Heart right ventricle (tissue), 16 donors: ENCODE measurements around the gene CHTOP. TPM values are rescaled to one million over a fixed set of nuclear protein-coding genes. Genes with fewer than 3 reads are reported as not detected.

ENCODE experiments used
- ATAC-seq, 8 donors: fragments of 200-7000 bp; cut with Tn5 transposase; one replicate each; pipeline ENCODE4 v1.9.1; 2020; ENCODE audit warnings: mild to moderate bottlenecking in 8 of 8, moderate library complexity in 8 of 8, moderate number of reproducible peaks in 1 of 8
- DNase-seq, 2 donors: peaks; one replicate each; pipeline ENCODE4 v3.0.0-alpha.2; 2020
- H3K27ac ChIP-seq, 10 donors: fragments of 200-600 bp; sonication (generic) in 2 of 10; one replicate each; pipeline versions ENCODE4 v1.5.0 to v1.8.0; 2020 to 2022; ENCODE audit warnings: mild to moderate bottlenecking in 3 of 10
- H3K27me3 ChIP-seq, 7 donors: fragments of 200-600 bp; one replicate each; pipeline ENCODE4 v1.8.0; 2021 to 2022; ENCODE audit warnings: mild to moderate bottlenecking in 2 of 7
- H3K36me3 ChIP-seq, 9 donors: fragments of 200-600 bp; sonication (generic) in 1 of 9; one replicate each; pipeline versions ENCODE4 v1.5.0 to v1.8.0; 2020 to 2022; ENCODE audit warnings: mild to moderate bottlenecking in 2 of 9
- H3K4me1 ChIP-seq, 9 donors: fragments of 200-600 bp; sonication (generic) in 1 of 9; one replicate each; pipeline versions ENCODE4 v1.5.0 to v1.8.0; 2020 to 2022; ENCODE audit warnings: mild to moderate bottlenecking in 4 of 9
- H3K4me3 ChIP-seq, 10 donors: fragments of 200-600 bp; sonication (generic) in 2 of 10; one replicate each; pipeline versions ENCODE4 v1.5.0 to v1.8.0; 2020 to 2022; ENCODE audit warnings: mild to moderate bottlenecking in 7 of 10, moderate library complexity in 2 of 10
- H3K9me3 ChIP-seq, 11 donors: fragments of 200-600 bp in 10 of 11; sonication (generic) in 2 of 11; one replicate each; pipeline versions ENCODE4 v1.5.0 to v1.8.0; 2013 to 2022; ENCODE audit warnings: mild to moderate bottlenecking in 2 of 11, control low read depth in 1 of 11, moderate library complexity in 1 of 11
- WGBS, 2 donors: extraction: QIAGEN DNeasy Blood & Tissue Kit; methylation state at CpG; one replicate each; pipeline ENCODE4 v1.1.7; 2013; ENCODE audit warnings: inconsistent platforms in 1 of 2; 5-methylcytosine and 5-hydroxymethylcytosine counted together
- intact Hi-C, 10 donors: fragments of 100-400 bp; cut with DNase I; formaldehyde crosslinking; loops; one replicate each; pipeline versions ENCODE4 v1.11.1 to v1.14.2; 2022
- polyA plus RNA-seq, 2 donors: library from polyadenylated mRNA; stranded (reverse); fragments of 200-250 nt; gene quantifications; one replicate each; pipeline ENCODE4 v1.2.3, GENCODE V29; 2013
- total RNA-seq, 10 donors: library from RNA; stranded (reverse); fragmentation: NEBNext Ultra II Directional in 3 of 10; extraction: Animal tissue kit (Norgen Biotek cat#: 25700) in 3 of 10; gene quantifications; one replicate each; pipeline versions ENCODE4 v1.2.1 to v1.2.4, GENCODE V29; 2021 to 2023
- TF ChIP-seq, protein P1 (sequence below), 9 donors: fragments of 200-600 bp; sonication (generic) in 2 of 9; IDR thresholded peaks; one replicate each; pipeline versions ENCODE4 v1.5.0 to v1.8.0; 2021 to 2022; ENCODE audit warnings: antibody characterized with exemption in 9 of 9, mild to moderate bottlenecking in 5 of 9, moderate library complexity in 1 of 9
- donor health status: Arrhythmogenic right ventricular cardiomyopathy.
- donor health status: ischemic (EF 13 %, LVEDD 7.1; RV severe dilation, severe dysfunction).
- donor health status: healthy with polysubstance abuse.
- donor health status: DM: no; HTN: yes; CAD: no.
- donor health status: DM: no; HTN: no; CAD: no.
- donor health status: ischemic (EF 25% LVEDD 6.9; RV normal size, moderate dysfunction).
- donor health status: ischemic (EF 25% LVEDD 5.7; RV mildly dilated, moderate dysfunction).
- donor health status: healthy.
- donor health status: DM: yes; HTN: yes; CAD: no.
- donor health status: Ischemic cardiomyopathy.
- donor health status: ischemic (EF 35%, LVEDD 5.7; RV mildly dilated, moderate dysfunction).
- donor health status: nonischemic (EF 11% LVEDD 7.7; RV severe dilation, severe dysfunction).
- donor health status: DM: yes; HTN: yes; CAD: no.
- donor health status: PGD.
- donor health status: ischemic (EF 29% LVEDD 5.4; RV normal size, mild dysfunction).
- donor health status: nonischemic (EF 23%, LVEDD 6.1; RV moderate dilation, normal function).

The CHTOP gene
- total and polyA plus RNA-seq, 12 donors = 61.6 to 95.5 (median 77.7) TPM

- ATAC-seq (peak; percentile 11 to 46 (median 32)), DNase-seq (peak in 1 of 2 donors; percentile 56)
- TF ChIP-seq, protein P1, sequence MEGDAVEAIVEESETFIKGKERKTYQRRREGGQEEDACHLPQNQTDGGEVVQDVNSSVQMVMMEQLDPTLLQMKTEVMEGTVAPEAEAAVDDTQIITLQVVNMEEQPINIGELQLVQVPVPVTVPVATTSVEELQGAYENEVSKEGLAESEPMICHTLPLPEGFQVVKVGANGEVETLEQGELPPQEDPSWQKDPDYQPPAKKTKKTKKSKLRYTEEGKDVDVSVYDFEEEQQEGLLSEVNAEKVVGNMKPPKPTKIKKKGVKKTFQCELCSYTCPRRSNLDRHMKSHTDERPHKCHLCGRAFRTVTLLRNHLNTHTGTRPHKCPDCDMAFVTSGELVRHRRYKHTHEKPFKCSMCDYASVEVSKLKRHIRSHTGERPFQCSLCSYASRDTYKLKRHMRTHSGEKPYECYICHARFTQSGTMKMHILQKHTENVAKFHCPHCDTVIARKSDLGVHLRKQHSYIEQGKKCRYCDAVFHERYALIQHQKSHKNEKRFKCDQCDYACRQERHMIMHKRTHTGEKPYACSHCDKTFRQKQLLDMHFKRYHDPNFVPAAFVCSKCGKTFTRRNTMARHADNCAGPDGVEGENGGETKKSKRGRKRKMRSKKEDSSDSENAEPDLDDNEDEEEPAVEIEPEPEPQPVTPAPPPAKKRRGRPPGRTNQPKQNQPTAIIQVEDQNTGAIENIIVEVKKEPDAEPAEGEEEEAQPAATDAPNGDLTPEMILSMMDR (IDR thresholded peaks at IDR 0.05) = no peak
- peaks cover 0 to 30% (median 16%) of the 10 kb centered on the region in 9 donors for H3K36me3 ChIP-seq
- no peaks in the 10 kb centered on the region for H3K9me3 ChIP-seq
- WGBS, 2 donors = 30 to 47% methylated on average over 18 of the region's 18 CpGs
- no peaks in the 10 kb centered on the region for H3K27me3 ChIP-seq
- peak overlapping the region in 9 of 10 donors; percentile 67 to 95 (median 91) for H3K4me3 ChIP-seq
- H3K27ac ChIP-seq = peak overlapping the region; percentile 98 to 100 (median 100)
- intact Hi-C loops = loop anchor here in 1 of 10 donors (5.0 kb wide), 1 partner anchor 34 kb away; no protein-coding TSS in a partner anchor
- H3K4me1 ChIP-seq = peaks cover 10 to 82% (median 61%) of the 10 kb centered on the region in 9 donors
Observed at GRCh38 chr1:153633161-153633753, 609 bp upstream of the CHTOP start.

DNA sequence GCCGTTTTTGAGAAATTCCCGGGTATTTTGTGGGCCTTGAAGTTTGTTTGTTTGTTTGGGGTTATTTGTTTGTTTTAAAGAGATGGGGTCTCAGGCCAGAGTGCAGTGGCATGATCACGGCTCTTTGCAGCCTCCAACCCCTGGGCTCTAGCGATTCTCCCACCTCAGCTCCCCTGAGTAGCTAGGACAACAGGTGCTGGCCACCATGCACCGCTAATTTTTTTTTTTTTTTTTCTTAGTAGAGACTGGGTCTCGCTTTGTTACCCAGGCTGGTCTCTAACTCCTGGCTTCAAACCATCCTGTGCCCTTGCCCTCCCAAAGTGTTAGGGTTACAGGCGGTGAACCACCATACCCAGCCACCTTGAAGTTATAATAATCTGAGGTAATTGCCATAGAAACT, 2.0 kb downstream of the CHTOP start:
- intact Hi-C loops = loop anchor here in 1 of 10 donors (2.0 kb wide), 1 partner anchor 35 kb away; the partner anchor contains the start of gene ILF2
- Histone ChIP-seq H3K27ac (peak overlapping the region; percentile 22 to 100 (median 100)), H3K9me3 (no peaks in the 10 kb centered on the region), H3K4me3 (peak overlapping the region in 8 of 10 donors; percentile 67 to 95 (median 91)), H3K36me3 (peaks cover 0 to 56% (median 36%) of the 10 kb centered on the region in 9 donors), H3K27me3 (no peaks in the 10 kb centered on the region), H3K4me1 (peaks cover 10 to 90% (median 69%) of the 10 kb centered on the region in 9 donors)
- TF ChIP-seq, protein P1 (IDR thresholded peaks at IDR 0.05) = no peak
- WGBS, 2 donors = 83 to 89% methylated on average over 7 of the region's 7 CpGs
- DNase-seq (no peak), ATAC-seq (no peak)

DNA sequence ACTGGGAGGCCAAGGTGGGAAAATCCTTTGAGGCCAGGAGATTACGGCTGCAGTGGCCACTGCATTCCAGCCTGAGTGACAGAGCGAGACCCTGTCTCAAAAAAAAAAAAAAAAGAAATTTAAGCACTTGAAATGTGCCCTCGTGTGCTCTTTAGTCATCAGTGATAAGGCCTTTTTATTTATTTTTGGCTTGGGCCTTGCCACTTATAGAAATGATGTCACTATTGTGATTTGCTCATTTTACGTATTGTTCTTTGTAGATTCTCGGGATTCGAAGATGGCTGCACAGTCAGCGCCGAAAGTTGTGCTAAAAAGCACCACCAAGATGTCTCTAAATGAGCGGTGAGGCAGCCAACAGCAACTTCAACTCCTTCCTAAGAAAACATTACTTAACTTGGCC, 2.4 kb downstream of the CHTOP start:
- H3K9me3 ChIP-seq = no peaks in the 10 kb centered on the region
- H3K27me3 ChIP-seq = no peaks in the 10 kb centered on the region
- ATAC-seq = no peak
- 67 to 73% methylated on average over 9 of the region's 9 CpGs for WGBS, 2 donors
- intact Hi-C loops = no loop called here
- peak overlapping the region in 2 of 10 donors; percentile 91 for H3K4me3 ChIP-seq
- TF ChIP-seq, protein P1 (IDR thresholded peaks at IDR 0.05) = no peak
- H3K27ac ChIP-seq = peak overlapping the region; percentile 28 to 100 (median 100)
- DNase-seq = no peak
- H3K36me3 ChIP-seq = peaks cover 0 to 61% (median 41%) of the 10 kb centered on the region in 9 donors
- H3K4me1 ChIP-seq = peaks cover 10 to 90% (median 70%) of the 10 kb centered on the region in 9 donors

DNA sequence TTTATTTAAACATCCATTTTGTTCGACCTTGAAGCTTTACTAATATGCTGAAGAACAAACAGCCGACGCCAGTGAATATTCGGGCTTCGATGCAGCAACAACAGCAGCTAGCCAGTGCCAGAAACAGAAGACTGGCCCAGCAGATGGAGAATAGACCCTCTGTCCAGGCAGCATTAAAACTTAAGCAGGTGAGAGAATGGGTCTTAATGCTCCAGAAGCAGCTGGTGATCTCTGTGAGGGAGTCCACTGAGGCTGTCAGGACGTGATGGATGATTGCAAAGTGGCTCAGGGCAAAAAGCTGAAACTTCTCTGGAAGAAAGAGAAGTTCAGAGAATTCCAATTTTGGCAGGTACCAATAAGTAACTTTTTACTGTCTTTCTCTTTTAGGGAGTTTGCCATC, 4.4 kb downstream of the CHTOP start:
- intact Hi-C loops = no loop called here
- TF ChIP-seq, protein P1 (IDR thresholded peaks at IDR 0.05) = no peak
- peaks cover 0 to 80% (median 60%) of the 10 kb centered on the region in 9 donors for H3K36me3 ChIP-seq
- H3K4me3 ChIP-seq = no peak overlapping the region
- H3K27me3 ChIP-seq = no peaks in the 10 kb centered on the region
- peak overlapping the region in 8 of 10 donors; percentile 47 to 100 (median 100) for H3K27ac ChIP-seq
- H3K4me1 ChIP-seq = peaks cover 10 to 90% (median 73%) of the 10 kb centered on the region in 9 donors
- no peak for ATAC-seq
- DNase-seq = no peak
- no peaks in the 10 kb centered on the region for H3K9me3 ChIP-seq
- WGBS, 2 donors = 63 to 66% methylated on average over 6 of the region's 6 CpGs
